IPS-NIHi7 (cell line): ENCODE results near the gene EIF2D.

Experiments used
- DNase-seq: peaks from one replicate; pipeline ENCODE4 v3.0.0; 2012; ENCODE audit warnings: mixed read lengths; ENCODE audit errors: extremely low spot score

The EIF2D gene

DNA sequence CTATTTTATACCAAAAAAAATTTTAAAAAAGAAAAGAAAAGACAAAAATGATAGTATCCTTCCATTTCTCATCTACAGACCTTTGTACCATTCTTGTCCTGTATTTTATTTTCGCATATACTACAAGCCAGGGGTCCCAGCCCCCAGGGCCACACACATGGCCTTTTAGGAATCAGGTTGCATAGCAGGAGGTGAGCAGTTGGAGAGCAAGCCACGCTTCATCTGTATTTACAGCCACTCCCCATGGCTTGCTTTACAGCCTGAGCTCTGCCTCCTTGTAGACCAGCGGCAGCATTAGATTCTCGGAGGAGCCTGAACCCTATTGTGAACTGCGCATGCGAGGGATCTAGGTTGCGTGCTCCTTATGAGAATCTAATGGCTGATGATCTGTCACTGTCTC, 65.2 kb downstream of the EIF2D start:
- no peak for DNase-seq

DNA sequence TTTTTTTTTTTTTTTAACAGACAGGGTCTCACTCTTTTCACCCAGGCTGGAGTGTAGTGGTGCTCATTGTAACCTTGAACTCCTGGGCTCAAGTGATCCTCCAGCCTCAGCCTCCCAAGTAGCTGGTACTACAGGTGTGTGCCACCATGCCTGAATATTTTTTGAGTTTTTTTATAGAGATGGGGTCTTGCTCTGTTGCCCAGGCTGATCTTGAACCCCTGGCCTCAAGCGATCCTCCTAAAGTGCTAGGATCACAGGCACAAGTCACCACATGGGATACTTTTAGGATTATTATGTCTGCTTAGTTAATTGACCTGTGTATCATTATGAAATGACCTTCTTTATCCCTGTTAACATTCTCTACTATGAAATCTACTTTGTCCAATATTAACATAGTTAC, 66.9 kb downstream of the EIF2D start:
- no peak for DNase-seq

DNA sequence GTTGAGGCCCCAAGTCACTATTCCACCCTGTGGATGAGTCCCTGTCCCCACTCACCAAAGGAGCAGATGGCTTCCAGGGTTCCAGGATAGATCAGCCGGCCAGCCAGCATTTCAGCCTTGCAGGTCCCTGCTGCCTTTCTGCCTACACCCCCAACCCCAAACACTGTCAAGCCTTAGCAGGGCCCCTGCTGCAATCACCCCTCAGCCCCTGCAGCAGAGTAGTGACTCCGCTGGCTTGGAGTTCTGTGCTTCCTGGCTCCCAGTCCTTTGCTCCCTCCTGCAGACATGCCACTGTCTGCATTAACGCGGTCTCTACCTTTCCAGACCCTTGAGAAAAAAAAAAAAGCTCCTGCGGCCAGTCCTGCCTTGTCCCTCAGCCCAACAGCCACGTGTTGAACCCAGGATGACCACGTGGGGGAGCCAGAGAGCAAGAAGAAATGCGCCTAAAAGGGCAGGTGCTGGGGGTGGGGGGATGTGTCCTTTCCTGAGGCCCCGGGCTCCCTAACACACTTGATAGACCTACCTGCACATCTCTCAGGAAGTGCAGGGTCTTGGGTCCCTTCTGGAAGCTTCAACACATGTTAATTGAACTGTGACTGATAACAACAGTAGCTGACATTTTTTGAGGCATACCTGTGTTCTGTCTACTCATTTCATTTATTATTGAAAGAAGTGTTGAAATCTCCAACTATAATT, 67.6 kb downstream of the EIF2D start:
- peak; percentile 96 for DNase-seq
